Sigmoid colon (tissue), 4 donors: Measurements from ENCODE around the gene TP53BP2.
"Not testable (repeated sequence)": the region's sequence is repeated elsewhere in the genome, so short reads cannot be mapped to it uniquely, and the experiment has no call there.

Experiments
- CTCF ChIP-seq, 4 experiments: fragments of 450-650 bp in 3 of 4; fragments of 200-600 bp in 1 of 4; IDR thresholded peaks; one replicate each; pipeline ENCODE4 v1.5.1; 2016 to 2019; ENCODE audit warnings: antibody characterized with exemption in 4 of 4, mild to moderate bottlenecking in 3 of 4, moderate library complexity in 2 of 4
- EP300 ChIP-seq, 4 donors: sonication (generic); formaldehyde crosslinking; IDR thresholded peaks; one replicate each; pipeline ENCODE4 v1.6.1; 2017; ENCODE audit warnings: antibody characterized with exemption in 4 of 4
- POLR2A ChIP-seq, 2 donors: fragments of 450-650 bp; IDR thresholded peaks; one replicate each; pipeline ENCODE4 v1.6.1; 2016; ENCODE audit warnings: antibody characterized with exemption in 2 of 2, mild to moderate bottlenecking in 2 of 2, moderate library complexity in 2 of 2
- POLR2AphosphoS5 ChIP-seq, 4 donors: sonication (generic); formaldehyde crosslinking; IDR thresholded peaks; one replicate each; pipeline ENCODE4 v1.6.1; 2017; ENCODE audit warnings: antibody characterized with exemption in 4 of 4

- not testable (repeated sequence) for TF ChIP-seq EP300, POLR2A, CTCF, POLR2AphosphoS5 (IDR thresholded peaks at IDR 0.05)
These were observed 43.6 kb upstream of the TP53BP2 start for GRCh38 chr1:223889319-223889718.
